GM10266 (cell line): ENCODE measurements around the gene UROC1.
"Not testable (repeated sequence)": the region's sequence is repeated elsewhere in the genome, so short reads cannot be mapped to it uniquely, and the experiment has no call there.

ENCODE experiments used
- DNase-seq: peaks from one replicate; pipeline ENCODE4 v3.0.0; 2012; ENCODE audit errors: extremely low spot score
- TF ChIP-seq, protein P1 (sequence below): IDR thresholded peaks from 2 replicates; pipeline ENCODE4 v1.5.1; 2012; ENCODE audit warnings: mild to moderate bottlenecking, low read depth; ENCODE audit not compliant: control insufficient read depth, insufficient read depth; ENCODE audit errors: missing control alignments

UROC1 gene

DNA sequence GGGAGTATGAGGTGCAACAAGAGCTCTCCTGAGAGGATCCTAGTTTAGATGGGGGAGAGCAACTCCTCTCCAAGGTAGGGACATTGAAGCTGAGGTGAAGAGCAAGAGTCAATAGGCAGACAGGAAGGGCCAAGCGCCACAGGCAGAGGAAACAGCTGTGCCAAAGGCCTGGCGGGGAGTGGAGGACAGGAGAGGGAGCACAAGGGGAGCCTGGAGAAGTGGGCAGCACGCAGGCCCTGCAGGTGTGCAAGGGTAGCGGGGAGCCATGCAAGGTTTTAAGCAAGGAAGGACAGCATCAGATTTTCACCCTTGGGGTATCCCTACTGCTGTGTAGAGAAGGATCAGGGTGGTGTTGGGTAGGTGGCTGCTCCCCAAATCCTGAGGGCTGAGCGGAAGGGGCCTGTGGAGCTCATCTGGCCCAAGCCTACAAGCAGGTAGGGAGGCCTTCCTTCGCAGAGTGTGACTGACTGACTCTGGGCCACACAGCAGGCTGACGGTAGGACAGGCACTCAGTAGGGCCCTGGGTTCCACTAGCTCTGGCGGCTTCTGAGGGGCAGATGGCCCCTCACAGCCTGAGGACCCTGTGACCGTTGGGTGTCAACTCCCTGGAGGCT, 19.6 kb upstream of the UROC1 start:
- DNase-seq, result no peak
- TF ChIP-seq, protein P1, sequence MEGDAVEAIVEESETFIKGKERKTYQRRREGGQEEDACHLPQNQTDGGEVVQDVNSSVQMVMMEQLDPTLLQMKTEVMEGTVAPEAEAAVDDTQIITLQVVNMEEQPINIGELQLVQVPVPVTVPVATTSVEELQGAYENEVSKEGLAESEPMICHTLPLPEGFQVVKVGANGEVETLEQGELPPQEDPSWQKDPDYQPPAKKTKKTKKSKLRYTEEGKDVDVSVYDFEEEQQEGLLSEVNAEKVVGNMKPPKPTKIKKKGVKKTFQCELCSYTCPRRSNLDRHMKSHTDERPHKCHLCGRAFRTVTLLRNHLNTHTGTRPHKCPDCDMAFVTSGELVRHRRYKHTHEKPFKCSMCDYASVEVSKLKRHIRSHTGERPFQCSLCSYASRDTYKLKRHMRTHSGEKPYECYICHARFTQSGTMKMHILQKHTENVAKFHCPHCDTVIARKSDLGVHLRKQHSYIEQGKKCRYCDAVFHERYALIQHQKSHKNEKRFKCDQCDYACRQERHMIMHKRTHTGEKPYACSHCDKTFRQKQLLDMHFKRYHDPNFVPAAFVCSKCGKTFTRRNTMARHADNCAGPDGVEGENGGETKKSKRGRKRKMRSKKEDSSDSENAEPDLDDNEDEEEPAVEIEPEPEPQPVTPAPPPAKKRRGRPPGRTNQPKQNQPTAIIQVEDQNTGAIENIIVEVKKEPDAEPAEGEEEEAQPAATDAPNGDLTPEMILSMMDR, result no peak

DNA sequence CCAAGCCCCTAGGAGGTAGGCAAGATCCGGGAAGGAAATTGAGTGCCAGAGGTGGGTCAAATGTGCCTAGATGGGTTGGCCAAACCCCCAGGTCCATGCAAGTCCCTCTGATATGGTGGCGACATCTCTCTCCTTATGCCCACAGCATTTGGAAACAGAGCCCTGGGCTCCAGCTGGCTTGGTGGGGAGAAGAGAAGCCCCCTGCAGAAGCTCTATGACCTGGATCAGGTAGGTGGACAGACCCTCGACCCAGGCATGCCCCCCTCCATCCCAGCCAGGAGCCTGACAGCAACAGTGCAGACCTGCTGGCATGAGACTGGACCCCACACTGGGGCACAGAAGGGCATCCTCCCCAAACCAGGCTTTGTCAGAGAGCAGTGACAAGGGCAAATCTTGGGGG, 18.6 kb upstream of the UROC1 start:
- TF ChIP-seq, protein P1, result no peak
- DNase-seq, result no peak

DNA sequence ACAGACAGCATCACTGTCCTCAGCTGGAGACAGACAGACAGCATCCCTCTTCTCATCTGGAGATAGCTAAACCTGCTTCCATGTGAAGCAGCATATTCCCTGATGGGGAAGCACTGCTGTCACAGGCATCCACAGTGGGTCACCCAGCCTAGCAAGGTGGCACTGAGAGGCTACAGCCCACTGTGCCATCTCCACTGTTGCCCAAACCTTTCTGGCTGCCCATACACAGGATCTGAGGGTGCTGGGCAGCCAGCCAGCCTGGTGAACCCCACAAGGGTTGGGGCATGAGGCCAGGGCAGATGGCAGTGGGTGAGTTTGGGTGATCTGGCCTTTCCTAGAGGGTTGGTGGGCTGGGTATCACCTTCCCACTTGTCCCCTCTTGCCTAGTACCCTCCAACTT, 18.1 kb upstream of the UROC1 start:
- TF ChIP-seq, protein P1, result no peak
- no peak for DNase-seq

DNA sequence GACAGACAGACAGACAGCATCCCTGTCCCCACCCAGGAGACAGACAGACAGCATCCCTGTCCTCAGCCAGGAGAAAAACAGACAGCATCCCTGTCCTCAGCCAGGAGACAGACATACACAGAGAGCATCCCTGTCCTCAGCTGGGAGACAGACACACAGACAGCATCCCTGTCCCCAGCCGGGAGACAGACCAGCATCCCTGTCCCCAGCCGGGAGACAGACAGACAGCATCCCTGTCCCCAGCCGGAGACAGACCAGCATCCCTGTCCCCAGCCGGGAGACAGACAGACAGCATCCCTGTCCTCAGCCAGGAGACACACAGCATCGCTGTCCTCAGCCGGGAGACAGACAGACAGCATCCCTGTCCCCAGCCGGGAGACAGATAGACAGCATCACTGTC, 17.1 kb upstream of the UROC1 start:
- not testable (repeated sequence) for DNase-seq

DNA sequence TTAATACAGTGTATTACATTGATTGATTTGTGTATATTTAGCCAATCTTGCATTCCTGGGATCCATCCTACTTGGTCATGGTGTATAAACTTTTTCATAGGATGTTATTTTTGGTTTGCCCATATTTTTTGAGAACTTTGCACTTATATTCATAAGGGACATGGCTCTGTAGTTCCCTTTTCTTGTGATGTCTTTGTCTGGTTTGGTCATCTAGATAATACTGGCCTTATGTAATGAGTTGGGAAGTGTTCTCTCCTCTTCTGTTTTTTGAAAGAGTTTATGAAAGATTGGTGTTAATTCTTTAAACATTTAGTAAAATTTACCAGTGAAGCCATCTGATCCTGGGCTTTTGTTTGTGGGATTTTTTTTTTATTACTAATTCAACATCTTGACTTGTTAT, 15.9 kb upstream of the UROC1 start:
- TF ChIP-seq, protein P1, result no peak
- no peak for DNase-seq

DNA sequence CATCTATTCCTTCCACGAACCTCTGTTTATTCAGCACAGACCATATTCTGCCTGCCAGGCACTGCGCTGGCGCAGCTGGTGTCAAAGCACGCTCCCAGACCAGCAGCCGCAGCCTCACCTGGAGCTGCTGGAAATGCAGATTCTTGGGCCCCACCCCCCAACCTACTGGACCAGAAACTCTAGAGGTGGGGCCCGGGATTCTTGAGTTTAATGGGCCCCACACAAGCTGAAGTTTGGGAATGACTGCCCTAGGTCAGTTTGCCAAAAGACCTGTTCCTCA, 13.4 kb upstream of the UROC1 start:
- DNase-seq, result no peak
- TF ChIP-seq, protein P1, result no peak

DNA sequence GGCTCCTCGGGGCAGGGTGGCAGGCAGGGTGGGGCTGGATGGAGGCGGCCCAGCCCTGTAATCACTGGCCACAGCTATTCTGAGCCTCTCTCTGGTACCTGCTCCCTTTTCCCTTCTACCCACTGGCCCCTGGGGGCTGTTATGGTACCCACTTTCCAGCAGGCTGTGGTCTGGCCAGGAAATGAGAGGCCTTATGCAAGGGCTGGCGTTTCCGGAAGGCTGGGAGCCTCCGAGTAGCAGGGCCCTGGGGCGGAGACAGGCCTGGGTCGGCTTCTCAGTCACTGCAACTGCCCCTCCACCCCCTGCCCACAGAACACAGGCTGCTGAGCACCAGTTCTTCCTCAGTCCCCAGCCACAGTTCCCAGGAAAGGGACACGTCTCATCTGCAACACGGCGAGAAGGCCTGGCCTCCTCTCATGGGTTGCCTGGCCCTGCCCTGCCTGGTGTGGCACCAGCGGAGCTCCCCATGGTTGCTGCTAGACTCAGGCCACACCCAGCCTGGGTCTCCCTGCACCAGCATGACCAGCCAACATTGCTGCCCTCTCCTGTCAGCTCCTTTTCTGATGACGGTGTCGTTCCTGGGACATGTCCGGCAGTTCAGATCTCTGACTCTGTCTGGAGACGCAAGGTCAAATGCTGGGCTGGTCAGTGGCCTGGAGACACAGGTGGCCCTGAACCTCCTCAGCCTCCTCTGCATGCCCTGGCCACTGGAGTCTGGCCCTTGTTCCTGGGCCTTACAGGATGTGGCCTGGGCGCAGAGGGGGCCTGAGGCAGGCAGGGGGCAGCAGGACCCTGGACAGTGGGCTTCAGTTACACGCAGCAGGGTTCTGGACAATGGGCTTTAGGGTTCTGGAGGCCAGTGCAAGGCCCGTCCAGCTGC, 12.8 kb upstream of the UROC1 start:
- TF ChIP-seq, protein P1, result no peak
- no peak for DNase-seq
